ENCODE results near the gene PRPF6. TPM values are rescaled to one million over a fixed set of nuclear protein-coding genes. Genes with fewer than 3 reads are reported as not detected.

PRPF6 gene
- total and polyA plus RNA-seq, 2 of the 13 experiments (the other 11 are each of a cell fraction or from before 2014, with no cell fraction given) = 63.7 to 101 TPM

DNA sequence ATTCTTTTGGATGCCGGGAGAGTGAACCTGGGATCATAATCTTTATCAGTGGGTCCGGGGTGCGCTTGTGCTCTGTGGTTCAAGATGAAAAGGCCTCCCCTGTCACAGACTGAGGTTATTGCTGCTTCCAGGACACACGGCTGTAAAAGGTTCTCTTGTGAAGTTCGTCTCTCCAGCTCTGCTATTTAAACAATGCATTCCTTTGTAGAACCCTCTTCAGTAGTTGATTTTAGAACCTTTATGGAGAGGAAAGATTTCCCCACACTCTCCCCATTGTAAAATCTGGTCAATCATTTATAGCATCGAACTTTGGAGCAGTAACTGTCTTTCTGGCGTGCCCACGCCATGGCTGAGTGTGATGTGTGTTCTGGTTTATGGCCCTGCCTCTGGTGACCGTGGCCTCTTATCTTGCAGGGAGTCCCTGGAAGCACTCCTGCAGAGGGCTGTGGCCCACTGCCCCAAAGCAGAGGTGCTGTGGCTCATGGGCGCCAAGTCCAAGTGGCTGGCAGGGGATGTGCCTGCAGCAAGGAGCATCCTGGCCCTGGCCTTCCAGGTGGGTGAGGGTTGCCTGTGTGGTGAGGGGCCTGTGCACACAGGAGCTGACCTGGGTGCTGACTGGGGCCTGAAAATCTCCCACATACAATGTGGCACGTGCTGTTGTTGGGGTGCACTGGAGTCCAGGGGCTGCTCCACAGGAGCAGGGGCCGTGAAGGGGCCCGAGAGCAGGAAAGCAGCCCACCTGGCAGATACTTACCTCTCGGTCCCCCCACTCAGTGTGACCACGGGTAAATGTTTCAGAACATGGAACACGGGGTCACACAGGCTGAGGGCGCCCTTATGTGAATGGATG, 43.4 kb downstream of the PRPF6 start (continued):
- peak; percentile 87 for TF ChIP-seq HOXA3 (CRISPR knock-in tag; IDR thresholded peaks at IDR 0.05)
- TF ChIP-seq, protein P1, sequence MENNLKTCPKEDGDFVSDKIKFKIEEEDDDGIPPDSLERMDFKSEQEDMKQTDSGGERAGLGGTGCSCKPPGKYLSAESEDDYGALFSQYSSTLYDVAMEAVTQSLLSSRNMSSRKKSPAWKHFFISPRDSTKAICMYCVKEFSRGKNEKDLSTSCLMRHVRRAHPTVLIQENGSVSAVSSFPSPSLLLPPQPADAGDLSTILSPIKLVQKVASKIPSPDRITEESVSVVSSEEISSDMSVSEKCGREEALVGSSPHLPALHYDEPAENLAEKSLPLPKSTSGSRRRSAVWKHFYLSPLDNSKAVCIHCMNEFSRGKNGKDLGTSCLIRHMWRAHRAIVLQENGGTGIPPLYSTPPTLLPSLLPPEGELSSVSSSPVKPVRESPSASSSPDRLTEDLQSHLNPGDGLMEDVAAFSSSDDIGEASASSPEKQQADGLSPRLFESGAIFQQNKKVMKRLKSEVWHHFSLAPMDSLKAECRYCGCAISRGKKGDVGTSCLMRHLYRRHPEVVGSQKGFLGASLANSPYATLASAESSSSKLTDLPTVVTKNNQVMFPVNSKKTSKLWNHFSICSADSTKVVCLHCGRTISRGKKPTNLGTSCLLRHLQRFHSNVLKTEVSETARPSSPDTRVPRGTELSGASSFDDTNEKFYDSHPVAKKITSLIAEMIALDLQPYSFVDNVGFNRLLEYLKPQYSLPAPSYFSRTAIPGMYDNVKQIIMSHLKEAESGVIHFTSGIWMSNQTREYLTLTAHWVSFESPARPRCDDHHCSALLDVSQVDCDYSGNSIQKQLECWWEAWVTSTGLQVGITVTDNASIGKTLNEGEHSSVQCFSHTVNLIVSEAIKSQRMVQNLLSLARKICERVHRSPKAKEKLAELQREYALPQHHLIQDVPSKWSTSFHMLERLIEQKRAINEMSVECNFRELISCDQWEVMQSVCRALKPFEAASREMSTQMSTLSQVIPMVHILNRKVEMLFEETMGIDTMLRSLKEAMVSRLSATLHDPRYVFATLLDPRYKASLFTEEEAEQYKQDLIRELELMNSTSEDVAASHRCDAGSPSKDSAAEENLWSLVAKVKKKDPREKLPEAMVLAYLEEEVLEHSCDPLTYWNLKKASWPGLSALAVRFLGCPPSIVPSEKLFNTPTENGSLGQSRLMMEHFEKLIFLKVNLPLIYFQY (CRISPR knock-in tag; IDR thresholded peaks at IDR 0.05; ENCODE audit: borderline replicate concordance) = peak; percentile 4; the same call in 1 of the 2 replicates
- TF ChIP-seq HOXA7 (CRISPR knock-in tag; IDR thresholded peaks at IDR 0.05) = no peak
- TF ChIP-seq, protein P2, sequence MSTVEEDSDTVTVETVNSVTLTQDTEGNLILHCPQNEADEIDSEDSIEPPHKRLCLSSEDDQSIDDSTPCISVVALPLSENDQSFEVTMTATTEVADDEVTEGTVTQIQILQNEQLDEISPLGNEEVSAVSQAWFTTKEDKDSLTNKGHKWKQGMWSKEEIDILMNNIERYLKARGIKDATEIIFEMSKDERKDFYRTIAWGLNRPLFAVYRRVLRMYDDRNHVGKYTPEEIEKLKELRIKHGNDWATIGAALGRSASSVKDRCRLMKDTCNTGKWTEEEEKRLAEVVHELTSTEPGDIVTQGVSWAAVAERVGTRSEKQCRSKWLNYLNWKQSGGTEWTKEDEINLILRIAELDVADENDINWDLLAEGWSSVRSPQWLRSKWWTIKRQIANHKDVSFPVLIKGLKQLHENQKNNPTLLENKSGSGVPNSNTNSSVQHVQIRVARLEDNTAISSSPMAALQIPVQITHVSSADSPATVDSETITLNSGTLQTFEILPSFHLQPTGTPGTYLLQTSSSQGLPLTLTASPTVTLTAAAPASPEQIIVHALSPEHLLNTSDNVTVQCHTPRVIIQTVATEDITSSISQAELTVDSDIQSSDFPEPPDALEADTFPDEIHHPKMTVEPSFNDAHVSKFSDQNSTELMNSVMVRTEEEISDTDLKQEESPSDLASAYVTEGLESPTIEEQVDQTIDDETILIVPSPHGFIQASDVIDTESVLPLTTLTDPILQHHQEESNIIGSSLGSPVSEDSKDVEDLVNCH (CRISPR knock-in tag; IDR thresholded peaks at IDR 0.05) = 0 out of 2 replicates have a peak, but pooled peaks have one; percentile 54
- TF ChIP-seq, protein P3, sequence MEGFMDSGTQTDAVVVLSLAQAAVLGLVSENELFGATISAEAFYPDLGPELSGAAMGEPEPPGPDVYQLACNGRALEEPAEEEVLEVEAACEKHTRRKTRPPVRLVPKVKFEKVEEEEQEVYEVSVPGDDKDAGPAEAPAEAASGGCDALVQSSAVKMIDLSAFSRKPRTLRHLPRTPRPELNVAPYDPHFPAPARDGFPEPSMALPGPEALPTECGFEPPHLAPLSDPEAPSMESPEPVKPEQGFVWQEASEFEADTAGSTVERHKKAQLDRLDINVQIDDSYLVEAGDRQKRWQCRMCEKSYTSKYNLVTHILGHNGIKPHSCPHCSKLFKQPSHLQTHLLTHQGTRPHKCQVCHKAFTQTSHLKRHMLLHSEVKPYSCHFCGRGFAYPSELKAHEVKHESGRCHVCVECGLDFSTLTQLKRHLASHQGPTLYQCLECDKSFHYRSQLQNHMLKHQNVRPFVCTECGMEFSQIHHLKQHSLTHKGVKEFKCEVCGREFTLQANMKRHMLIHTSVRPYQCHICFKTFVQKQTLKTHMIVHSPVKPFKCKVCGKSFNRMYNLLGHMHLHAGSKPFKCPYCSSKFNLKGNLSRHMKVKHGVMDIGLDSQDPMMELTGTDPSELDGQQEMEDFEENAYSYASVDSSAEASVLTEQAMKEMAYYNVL (CRISPR knock-in tag; IDR thresholded peaks at IDR 0.05; ENCODE audit: borderline replicate concordance) = peak; percentile 89
- no peak; the same call in 1 of the 2 replicates for TF ChIP-seq ZNF350 (CRISPR knock-in tag; IDR thresholded peaks at IDR 0.05; ENCODE audit: borderline replicate concordance, low read depth)
- TF ChIP-seq, protein P4, sequence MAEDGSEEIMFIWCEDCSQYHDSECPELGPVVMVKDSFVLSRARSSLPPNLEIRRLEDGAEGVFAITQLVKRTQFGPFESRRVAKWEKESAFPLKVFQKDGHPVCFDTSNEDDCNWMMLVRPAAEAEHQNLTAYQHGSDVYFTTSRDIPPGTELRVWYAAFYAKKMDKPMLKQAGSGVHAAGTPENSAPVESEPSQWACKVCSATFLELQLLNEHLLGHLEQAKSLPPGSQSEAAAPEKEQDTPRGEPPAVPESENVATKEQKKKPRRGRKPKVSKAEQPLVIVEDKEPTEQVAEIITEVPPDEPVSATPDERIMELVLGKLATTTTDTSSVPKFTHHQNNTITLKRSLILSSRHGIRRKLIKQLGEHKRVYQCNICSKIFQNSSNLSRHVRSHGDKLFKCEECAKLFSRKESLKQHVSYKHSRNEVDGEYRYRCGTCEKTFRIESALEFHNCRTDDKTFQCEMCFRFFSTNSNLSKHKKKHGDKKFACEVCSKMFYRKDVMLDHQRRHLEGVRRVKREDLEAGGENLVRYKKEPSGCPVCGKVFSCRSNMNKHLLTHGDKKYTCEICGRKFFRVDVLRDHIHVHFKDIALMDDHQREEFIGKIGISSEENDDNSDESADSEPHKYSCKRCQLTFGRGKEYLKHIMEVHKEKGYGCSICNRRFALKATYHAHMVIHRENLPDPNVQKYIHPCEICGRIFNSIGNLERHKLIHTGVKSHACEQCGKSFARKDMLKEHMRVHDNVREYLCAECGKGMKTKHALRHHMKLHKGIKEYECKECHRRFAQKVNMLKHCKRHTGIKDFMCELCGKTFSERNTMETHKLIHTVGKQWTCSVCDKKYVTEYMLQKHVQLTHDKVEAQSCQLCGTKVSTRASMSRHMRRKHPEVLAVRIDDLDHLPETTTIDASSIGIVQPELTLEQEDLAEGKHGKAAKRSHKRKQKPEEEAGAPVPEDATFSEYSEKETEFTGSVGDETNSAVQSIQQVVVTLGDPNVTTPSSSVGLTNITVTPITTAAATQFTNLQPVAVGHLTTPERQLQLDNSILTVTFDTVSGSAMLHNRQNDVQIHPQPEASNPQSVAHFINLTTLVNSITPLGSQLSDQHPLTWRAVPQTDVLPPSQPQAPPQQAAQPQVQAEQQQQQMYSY (CRISPR knock-in tag; IDR thresholded peaks at IDR 0.05) = 0 out of 2 replicates have a peak, but pooled peaks have one; percentile 33
- TF ChIP-seq, protein P5, sequence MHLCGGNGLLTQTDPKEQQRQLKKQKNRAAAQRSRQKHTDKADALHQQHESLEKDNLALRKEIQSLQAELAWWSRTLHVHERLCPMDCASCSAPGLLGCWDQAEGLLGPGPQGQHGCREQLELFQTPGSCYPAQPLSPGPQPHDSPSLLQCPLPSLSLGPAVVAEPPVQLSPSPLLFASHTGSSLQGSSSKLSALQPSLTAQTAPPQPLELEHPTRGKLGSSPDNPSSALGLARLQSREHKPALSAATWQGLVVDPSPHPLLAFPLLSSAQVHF (CRISPR knock-in tag; IDR thresholded peaks at IDR 0.05) = no peak
- TF ChIP-seq, protein P6, sequence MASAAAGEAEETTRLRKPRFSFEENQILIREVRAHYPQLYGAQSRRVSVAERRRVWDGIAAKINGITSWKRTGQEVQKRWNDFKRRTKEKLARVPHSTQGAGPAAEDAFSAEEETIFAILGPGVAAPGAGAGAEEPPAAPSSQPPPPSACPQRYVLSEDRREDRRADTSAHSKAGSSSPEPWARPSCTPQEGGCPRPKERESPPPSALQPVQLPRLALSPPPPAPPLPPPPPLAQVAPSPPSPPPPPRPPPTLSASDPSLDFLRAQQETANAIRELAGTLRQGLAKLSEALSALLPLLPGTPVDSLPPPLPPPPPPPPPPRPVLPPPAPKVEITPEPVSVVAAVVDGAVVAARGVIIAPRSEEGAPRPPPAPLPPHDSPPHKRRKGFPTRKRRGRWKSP (CRISPR knock-in tag; IDR thresholded peaks at IDR 0.05) = peak; percentile 76; the same call in 1 of the 2 replicates

Measured in HepG2 (cell line).